NCI-H526 (cell line): ENCODE results near the gene PSMD12.
"Not testable (repeated sequence)": the region's sequence is repeated elsewhere in the genome, so short reads cannot be mapped to it uniquely, and the experiment has no call there.

Source experiments
- DNase-seq, 2 experiments: peaks; one replicate each; lab custom pipeline; 2025; lab: John Stamatoyannopoulos, UW

PSMD12 gene

GRCh38 chr17:67305446-67306235 is 60.7 kb downstream of the PSMD12 start:
- DNase-seq, result not testable (repeated sequence)

GRCh38 chr17:67297454-67297960 is 68.9 kb downstream of the PSMD12 start:
- no peak for DNase-seq

- DNase-seq, result no peak
Observed at GRCh38 chr17:67294451-67295199, 71.8 kb downstream of the PSMD12 start.

GRCh38 chr17:67293251-67294203 is 72.8 kb downstream of the PSMD12 start:
- DNase-seq, result peak in 1 of 2 experiments; percentile 59

- DNase-seq, result no peak
Observed at GRCh38 chr17:67290711-67291291, 75.6 kb downstream of the PSMD12 start.

GRCh38 chr17:67290244-67290643 is 76.1 kb downstream of the PSMD12 start:
- no peak for DNase-seq

GRCh38 chr17:67289181-67289876 is 77.0 kb downstream of the PSMD12 start:
- peak in 1 of 2 experiments; percentile 13 for DNase-seq
